ENCODE data around the gene RAB5IF. TPM values are rescaled to one million over a fixed set of nuclear protein-coding genes. Genes with fewer than 3 reads are reported as not detected.
A peak's percentile ranks its signal among the peaks of the same experiment; 100 is the strongest.

RAB5IF gene
- total and polyA plus RNA-seq, 2 of the 13 experiments (the other 11 are each of a cell fraction or from before 2014, with no cell fraction given) = 261 to 305 TPM

DNA sequence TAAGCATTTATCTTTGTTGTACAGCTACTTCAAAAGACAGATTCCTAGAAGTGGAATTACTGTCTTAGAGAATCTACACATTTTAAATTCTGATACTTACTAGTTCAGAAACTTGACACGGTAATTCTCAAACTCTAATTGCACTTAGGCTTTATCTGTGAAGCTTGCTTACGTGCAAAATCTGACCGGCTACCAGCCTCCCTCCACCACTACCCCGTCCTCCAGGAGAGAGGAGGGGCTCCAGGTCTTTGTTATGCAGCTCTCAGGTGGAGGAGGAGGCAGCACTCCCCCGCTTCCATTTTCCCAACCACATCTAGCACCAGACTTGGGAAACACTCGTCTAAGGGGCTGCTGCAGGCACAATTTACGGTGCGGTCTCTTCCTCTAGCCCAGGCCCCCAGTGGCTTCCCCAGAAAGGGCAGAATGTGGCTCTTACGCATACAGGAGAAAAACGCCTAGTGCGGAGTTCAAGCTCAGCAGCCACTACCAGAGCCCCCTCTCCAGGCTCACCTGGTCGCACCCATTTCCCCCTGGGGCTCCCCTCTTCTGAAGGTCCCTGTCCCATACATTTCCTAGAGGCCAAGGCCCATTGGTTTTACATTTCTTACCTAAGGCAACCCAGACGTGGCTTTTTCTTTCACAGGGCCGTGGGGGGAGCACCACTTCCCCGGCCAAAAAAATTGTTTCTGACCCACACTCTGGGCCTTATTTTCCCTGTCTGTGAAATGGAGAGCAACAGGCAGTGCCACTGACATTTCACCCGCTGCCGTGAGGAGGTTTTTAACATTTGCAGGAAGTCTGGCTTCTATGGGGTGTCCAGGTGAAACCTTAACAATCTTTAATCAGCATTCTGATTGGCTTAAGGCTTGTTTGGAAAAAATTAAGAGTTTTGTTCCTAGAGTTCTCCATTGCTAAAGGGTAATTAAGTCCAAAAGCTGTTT, 33.7 kb upstream of the RAB5IF start (continued):
- TF ChIP-seq, protein P1, sequence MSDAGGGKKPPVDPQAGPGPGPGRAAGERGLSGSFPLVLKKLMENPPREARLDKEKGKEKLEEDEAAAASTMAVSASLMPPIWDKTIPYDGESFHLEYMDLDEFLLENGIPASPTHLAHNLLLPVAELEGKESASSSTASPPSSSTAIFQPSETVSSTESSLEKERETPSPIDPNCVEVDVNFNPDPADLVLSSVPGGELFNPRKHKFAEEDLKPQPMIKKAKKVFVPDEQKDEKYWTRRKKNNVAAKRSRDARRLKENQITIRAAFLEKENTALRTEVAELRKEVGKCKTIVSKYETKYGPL (CRISPR knock-in tag; IDR thresholded peaks at IDR 0.05) = no peak
- no peak; the same call in 1 of the 2 replicates for TF ChIP-seq GTF3A (CRISPR knock-in tag; conservative IDR thresholded peaks at IDR 0.05)
- no peak for TF ChIP-seq REPIN1 (CRISPR knock-in tag; IDR thresholded peaks at IDR 0.05; ENCODE audit: borderline replicate concordance, low read depth)
- TF ChIP-seq SOX5 (CRISPR knock-in tag; IDR thresholded peaks at IDR 0.05; ENCODE audit: borderline replicate concordance) = no peak
- TF ChIP-seq CEBPG (CRISPR knock-in tag; IDR thresholded peaks at IDR 0.05) = no peak
- TF ChIP-seq, protein P2, sequence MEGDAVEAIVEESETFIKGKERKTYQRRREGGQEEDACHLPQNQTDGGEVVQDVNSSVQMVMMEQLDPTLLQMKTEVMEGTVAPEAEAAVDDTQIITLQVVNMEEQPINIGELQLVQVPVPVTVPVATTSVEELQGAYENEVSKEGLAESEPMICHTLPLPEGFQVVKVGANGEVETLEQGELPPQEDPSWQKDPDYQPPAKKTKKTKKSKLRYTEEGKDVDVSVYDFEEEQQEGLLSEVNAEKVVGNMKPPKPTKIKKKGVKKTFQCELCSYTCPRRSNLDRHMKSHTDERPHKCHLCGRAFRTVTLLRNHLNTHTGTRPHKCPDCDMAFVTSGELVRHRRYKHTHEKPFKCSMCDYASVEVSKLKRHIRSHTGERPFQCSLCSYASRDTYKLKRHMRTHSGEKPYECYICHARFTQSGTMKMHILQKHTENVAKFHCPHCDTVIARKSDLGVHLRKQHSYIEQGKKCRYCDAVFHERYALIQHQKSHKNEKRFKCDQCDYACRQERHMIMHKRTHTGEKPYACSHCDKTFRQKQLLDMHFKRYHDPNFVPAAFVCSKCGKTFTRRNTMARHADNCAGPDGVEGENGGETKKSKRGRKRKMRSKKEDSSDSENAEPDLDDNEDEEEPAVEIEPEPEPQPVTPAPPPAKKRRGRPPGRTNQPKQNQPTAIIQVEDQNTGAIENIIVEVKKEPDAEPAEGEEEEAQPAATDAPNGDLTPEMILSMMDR (CRISPR knock-in tag; IDR thresholded peaks at IDR 0.05) = peak; percentile 40
- TF ChIP-seq, protein P3, sequence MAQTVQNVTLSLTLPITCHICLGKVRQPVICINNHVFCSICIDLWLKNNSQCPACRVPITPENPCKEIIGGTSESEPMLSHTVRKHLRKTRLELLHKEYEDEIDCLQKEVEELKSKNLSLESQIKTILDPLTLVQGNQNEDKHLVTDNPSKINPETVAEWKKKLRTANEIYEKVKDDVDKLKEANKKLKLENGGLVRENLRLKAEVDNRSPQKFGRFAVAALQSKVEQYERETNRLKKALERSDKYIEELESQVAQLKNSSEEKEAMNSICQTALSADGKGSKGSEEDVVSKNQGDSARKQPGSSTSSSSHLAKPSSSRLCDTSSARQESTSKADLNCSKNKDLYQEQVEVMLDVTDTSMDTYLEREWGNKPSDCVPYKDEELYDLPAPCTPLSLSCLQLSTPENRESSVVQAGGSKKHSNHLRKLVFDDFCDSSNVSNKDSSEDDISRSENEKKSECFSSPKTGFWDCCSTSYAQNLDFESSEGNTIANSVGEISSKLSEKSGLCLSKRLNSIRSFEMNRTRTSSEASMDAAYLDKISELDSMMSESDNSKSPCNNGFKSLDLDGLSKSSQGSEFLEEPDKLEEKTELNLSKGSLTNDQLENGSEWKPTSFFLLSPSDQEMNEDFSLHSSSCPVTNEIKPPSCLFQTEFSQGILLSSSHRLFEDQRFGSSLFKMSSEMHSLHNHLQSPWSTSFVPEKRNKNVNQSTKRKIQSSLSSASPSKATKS (CRISPR knock-in tag; IDR thresholded peaks at IDR 0.05) = no peak
- TF ChIP-seq TAF15 (IDR thresholded peaks at IDR 0.05; ENCODE audit: low read depth, low read length, poor library complexity, severe bottlenecking) = no peak
- no peak for TF ChIP-seq ZMYM2 (CRISPR knock-in tag; IDR thresholded peaks at IDR 0.05)
- TF ChIP-seq SMAD3 (CRISPR knock-in tag; IDR thresholded peaks at IDR 0.05) = no peak
- TF ChIP-seq FOXC1 (CRISPR knock-in tag; IDR thresholded peaks at IDR 0.05; ENCODE audit: borderline replicate concordance) = no peak
- TF ChIP-seq, protein P4, sequence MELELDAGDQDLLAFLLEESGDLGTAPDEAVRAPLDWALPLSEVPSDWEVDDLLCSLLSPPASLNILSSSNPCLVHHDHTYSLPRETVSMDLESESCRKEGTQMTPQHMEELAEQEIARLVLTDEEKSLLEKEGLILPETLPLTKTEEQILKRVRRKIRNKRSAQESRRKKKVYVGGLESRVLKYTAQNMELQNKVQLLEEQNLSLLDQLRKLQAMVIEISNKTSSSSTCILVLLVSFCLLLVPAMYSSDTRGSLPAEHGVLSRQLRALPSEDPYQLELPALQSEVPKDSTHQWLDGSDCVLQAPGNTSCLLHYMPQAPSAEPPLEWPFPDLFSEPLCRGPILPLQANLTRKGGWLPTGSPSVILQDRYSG (CRISPR knock-in tag; IDR thresholded peaks at IDR 0.05) = no peak
- TF ChIP-seq BRD4 (CRISPR knock-in tag; IDR thresholded peaks at IDR 0.05) = no peak
- TF ChIP-seq NFKB2 (CRISPR knock-in tag; IDR thresholded peaks at IDR 0.05; ENCODE audit: borderline replicate concordance) = no peak
- TF ChIP-seq, protein P5, sequence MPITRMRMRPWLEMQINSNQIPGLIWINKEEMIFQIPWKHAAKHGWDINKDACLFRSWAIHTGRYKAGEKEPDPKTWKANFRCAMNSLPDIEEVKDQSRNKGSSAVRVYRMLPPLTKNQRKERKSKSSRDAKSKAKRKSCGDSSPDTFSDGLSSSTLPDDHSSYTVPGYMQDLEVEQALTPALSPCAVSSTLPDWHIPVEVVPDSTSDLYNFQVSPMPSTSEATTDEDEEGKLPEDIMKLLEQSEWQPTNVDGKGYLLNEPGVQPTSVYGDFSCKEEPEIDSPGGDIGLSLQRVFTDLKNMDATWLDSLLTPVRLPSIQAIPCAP (CRISPR knock-in tag; IDR thresholded peaks at IDR 0.05; ENCODE audit: low read depth) = 0 out of 2 replicates have a peak, but pooled peaks have one; percentile 63
- TF ChIP-seq FOXA1 (IDR thresholded peaks at IDR 0.05) = no peak
- no peak for TF ChIP-seq FOXA1 (CRISPR knock-in tag; IDR thresholded peaks at IDR 0.05)
- TF ChIP-seq, protein P6, sequence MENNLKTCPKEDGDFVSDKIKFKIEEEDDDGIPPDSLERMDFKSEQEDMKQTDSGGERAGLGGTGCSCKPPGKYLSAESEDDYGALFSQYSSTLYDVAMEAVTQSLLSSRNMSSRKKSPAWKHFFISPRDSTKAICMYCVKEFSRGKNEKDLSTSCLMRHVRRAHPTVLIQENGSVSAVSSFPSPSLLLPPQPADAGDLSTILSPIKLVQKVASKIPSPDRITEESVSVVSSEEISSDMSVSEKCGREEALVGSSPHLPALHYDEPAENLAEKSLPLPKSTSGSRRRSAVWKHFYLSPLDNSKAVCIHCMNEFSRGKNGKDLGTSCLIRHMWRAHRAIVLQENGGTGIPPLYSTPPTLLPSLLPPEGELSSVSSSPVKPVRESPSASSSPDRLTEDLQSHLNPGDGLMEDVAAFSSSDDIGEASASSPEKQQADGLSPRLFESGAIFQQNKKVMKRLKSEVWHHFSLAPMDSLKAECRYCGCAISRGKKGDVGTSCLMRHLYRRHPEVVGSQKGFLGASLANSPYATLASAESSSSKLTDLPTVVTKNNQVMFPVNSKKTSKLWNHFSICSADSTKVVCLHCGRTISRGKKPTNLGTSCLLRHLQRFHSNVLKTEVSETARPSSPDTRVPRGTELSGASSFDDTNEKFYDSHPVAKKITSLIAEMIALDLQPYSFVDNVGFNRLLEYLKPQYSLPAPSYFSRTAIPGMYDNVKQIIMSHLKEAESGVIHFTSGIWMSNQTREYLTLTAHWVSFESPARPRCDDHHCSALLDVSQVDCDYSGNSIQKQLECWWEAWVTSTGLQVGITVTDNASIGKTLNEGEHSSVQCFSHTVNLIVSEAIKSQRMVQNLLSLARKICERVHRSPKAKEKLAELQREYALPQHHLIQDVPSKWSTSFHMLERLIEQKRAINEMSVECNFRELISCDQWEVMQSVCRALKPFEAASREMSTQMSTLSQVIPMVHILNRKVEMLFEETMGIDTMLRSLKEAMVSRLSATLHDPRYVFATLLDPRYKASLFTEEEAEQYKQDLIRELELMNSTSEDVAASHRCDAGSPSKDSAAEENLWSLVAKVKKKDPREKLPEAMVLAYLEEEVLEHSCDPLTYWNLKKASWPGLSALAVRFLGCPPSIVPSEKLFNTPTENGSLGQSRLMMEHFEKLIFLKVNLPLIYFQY (CRISPR knock-in tag; IDR thresholded peaks at IDR 0.05; ENCODE audit: borderline replicate concordance) = no peak
- no peak; the same call in 1 of the 2 replicates for TF ChIP-seq ZC3H13 (CRISPR knock-in tag; IDR thresholded peaks at IDR 0.05)

Data from HepG2 (cell line).